Naive thymus-derived CD8-positive, alpha-beta T cell (primary cell): ENCODE results near the gene CLDN4. TPM values are rescaled to one million over a fixed set of nuclear protein-coding genes. Genes with fewer than 3 reads are reported as not detected.
A peak's percentile ranks its signal among the peaks of the same experiment; 100 is the strongest.
"Not testable (repeated sequence)": the region's sequence is repeated elsewhere in the genome, so short reads cannot be mapped to it uniquely, and the experiment has no call there.

Source experiments
- ATAC-seq, 2 donors: fragments of 150-1000 bp; cut with Tn5 transposase in 1 of 2; sonication (Bioruptor Pico), chemical (Tn5 transposase) in 1 of 2; 1 replicate in 1 of 2; 2 replicates in 1 of 2; pipeline ENCODE4 v1.10.0; 2021; ENCODE audit warnings: mild to moderate bottlenecking in 2 of 2, moderate library complexity in 2 of 2
- POLR2A ChIA-PET: fragments of 350-600 bp; sonication (Branson Sonifier 250); formaldehyde crosslinking; loops from one replicate; lab custom pipeline; 2021; ENCODE audit warnings: antibody characterized with exemption; lab: Charles Lee
- DNase-seq, 10 donors: peaks; one replicate each; pipeline versions ENCODE4 v3.0.0 to v3.0.0-alpha.2; 2020 to 2022
- H3K27ac Mint-ChIP-seq, 10 donors: one replicate each; pipeline ENCODE4 v1.8.0; 2020 to 2022; ENCODE audit warnings: mild to moderate bottlenecking in 10 of 10, mixed read lengths in 10 of 10, moderate library complexity in 4 of 10, inconsistent platforms in 1 of 10
- H3K27me3 Mint-ChIP-seq, 5 donors: one replicate each; pipeline ENCODE4 v1.8.0; 2021 to 2022; ENCODE audit warnings: mixed read lengths in 5 of 5
- H3K36me3 Mint-ChIP-seq, 3 donors: one replicate each; pipeline ENCODE4 v1.8.0; 2020 to 2022; ENCODE audit warnings: mixed read lengths in 3 of 3, mild to moderate bottlenecking in 2 of 3, inconsistent platforms in 1 of 3
- H3K4me1 Mint-ChIP-seq, 4 donors: one replicate each; pipeline ENCODE4 v1.8.0; 2021 to 2022; ENCODE audit warnings: mixed read lengths in 4 of 4
- H3K4me3 Mint-ChIP-seq, 10 donors: one replicate each; pipeline ENCODE4 v1.8.0; 2020 to 2022; ENCODE audit warnings: mild to moderate bottlenecking in 10 of 10, mixed read lengths in 10 of 10, moderate library complexity in 6 of 10, inconsistent platforms in 1 of 10
- H3K9me3 Mint-ChIP-seq, 9 donors: one replicate each; pipeline ENCODE4 v1.8.0; 2020 to 2022; ENCODE audit warnings: mixed read lengths in 9 of 9, mild to moderate bottlenecking in 3 of 9, inconsistent platforms in 1 of 9, moderate library complexity in 1 of 9
- polyA plus RNA-seq, 3 donors: library from polyadenylated mRNA; unstranded; fragments of 300-500 nt; fragmentation: Illumina TruSeq; gene quantifications; one replicate each; pipeline ENCODE4 v1.2.3, GENCODE V29; 2021
- total RNA-seq, 8 experiments: library from RNA in 2 of 8; stranded (reverse) in 2 of 8; gene quantifications; one replicate each; pipeline ENCODE4 v1.2.3 and lab custom pipeline; 2021 to 2026

Gene CLDN4, protein sequence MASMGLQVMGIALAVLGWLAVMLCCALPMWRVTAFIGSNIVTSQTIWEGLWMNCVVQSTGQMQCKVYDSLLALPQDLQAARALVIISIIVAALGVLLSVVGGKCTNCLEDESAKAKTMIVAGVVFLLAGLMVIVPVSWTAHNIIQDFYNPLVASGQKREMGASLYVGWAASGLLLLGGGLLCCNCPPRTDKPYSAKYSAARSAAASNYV
- under 1 TPM in 1 of 2 experiments, not detected in 1; 0.36 TPM for total RNA-seq
- polyA plus RNA-seq, result under 1 TPM in 1 of 3 donors, not detected in 2; 0.04 TPM
- 0 to 1.5 (median 0.07) reads per million in 6 experiments for total RNA-seq (lab: John Stamatoyannopoulos, UW)

- peaks cover 19 to 38% (median 29%) of the 10 kb centered on the region in 4 donors for H3K4me1 Mint-ChIP-seq
- POLR2A ChIA-PET, result no interaction called here
- peaks cover 0 to 37% (median 3%) of the 10 kb centered on the region in 5 donors for H3K27me3 Mint-ChIP-seq
- H3K27ac Mint-ChIP-seq, result peak within 1 kb of the TSS in 2 of 10 donors; percentile 7 to 46
- H3K36me3 Mint-ChIP-seq, result no peaks in the 10 kb centered on the region
- DNase-seq (no peak), ATAC-seq (no peak)
- H3K4me3 Mint-ChIP-seq, result peak within 1 kb of the TSS in 4 of 10 donors; percentile 12 to 37 (median 21)
- H3K9me3 Mint-ChIP-seq, result peaks cover 0 to 2% (median 0%) of the 10 kb centered on the region in 9 donors
These were observed at the start of gene CLDN4 for GRCh38 chr7:73830681-73831583. TSS of gene CLDN4 (plus strand) at chr7:73830996. CDS start at chr7:73831202, 206 bp downstream.

- no peak for ATAC-seq
- Mint-ChIP-seq H3K36me3 (peaks cover 0 to 4% (median 0%) of the 10 kb centered on the region in 3 donors), H3K4me3 (no peak overlapping the region), H3K27ac (peak overlapping the region in 1 of 10 donors; percentile 13), H3K4me1 (no peaks in the 10 kb centered on the region), H3K9me3 (peaks cover 0 to 16% (median 4%) of the 10 kb centered on the region in 9 donors), H3K27me3 (peaks cover 0 to 4% (median 1%) of the 10 kb centered on the region in 5 donors)
- DNase-seq, result no peak
- POLR2A ChIA-PET, result no interaction called here
These were observed 44.2 kb upstream of the CLDN4 start for GRCh38 chr7:73786588-73786987.

DNA sequence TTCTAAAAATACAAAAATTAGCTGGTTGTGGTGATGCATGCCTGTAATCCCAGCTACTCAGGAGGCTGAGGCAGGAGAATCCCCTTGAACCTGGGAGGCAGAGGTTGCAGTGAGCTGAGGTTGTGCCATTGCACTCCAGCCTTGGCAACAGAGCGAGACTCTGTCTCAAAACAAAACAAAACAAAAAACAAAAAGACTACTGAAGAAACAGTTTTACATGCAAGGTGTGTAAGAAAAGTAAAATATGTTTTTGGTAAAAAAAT lies 43.1 kb upstream of the CLDN4 start:
- H3K4me3 Mint-ChIP-seq, H3K4me1 Mint-ChIP-seq, H3K36me3 Mint-ChIP-seq, ATAC-seq, DNase-seq, H3K27ac Mint-ChIP-seq, POLR2A ChIA-PET, H3K27me3 Mint-ChIP-seq: not testable (repeated sequence)
- H3K9me3 Mint-ChIP-seq, result peaks cover 0 to 16% (median 4%) of the 10 kb centered on the region in 9 donors

- H3K9me3 Mint-ChIP-seq, result peaks cover 0 to 16% (median 4%) of the 10 kb centered on the region in 9 donors
- DNase-seq, result no peak
- POLR2A ChIA-PET, result no interaction called here
- H3K27ac Mint-ChIP-seq, result no peak overlapping the region
- H3K27me3 Mint-ChIP-seq, result peaks cover 0 to 9% (median 5%) of the 10 kb centered on the region in 5 donors
- peaks cover 0 to 4% (median 0%) of the 10 kb centered on the region in 3 donors for H3K36me3 Mint-ChIP-seq
- ATAC-seq, result no peak
- H3K4me1 Mint-ChIP-seq, result no peaks in the 10 kb centered on the region
- no peak overlapping the region for H3K4me3 Mint-ChIP-seq
These were observed 41.7 kb upstream of the CLDN4 start for GRCh38 chr7:73789051-73789450.

- POLR2A ChIA-PET, DNase-seq, H3K4me3 Mint-ChIP-seq, H3K4me1 Mint-ChIP-seq, ATAC-seq, H3K36me3 Mint-ChIP-seq, H3K27ac Mint-ChIP-seq: not testable (repeated sequence)
- Mint-ChIP-seq H3K9me3 (peaks cover 0 to 16% (median 4%) of the 10 kb centered on the region in 9 donors), H3K27me3 (peaks cover 0 to 13% (median 7%) of the 10 kb centered on the region in 5 donors)
These were observed 39.6 kb upstream of the CLDN4 start for GRCh38 chr7:73791170-73791690.

DNA sequence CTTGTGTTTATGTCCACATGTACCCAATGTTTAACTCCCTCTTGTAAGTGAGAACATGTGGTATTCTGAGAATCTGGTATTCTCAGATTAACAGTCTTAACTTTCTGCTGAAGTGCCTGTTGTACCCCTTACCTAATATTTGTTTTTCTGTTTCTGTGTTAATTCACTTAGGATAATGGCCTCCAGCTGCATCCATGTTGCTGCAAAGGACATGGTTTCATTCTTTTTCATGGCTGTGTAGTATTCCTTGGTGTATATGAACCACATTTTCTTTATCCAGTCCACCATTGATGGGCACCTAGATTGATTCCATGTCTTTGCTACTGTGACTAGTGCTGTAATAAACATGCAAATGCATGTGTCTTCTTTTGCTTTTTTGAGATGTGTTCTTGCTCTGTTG lies 35.6 kb upstream of the CLDN4 start:
- H3K4me3 Mint-ChIP-seq, H3K27ac Mint-ChIP-seq, H3K36me3 Mint-ChIP-seq, POLR2A ChIA-PET, H3K4me1 Mint-ChIP-seq, ATAC-seq, H3K9me3 Mint-ChIP-seq, DNase-seq: not testable (repeated sequence)
- peaks cover 0 to 19% (median 7%) of the 10 kb centered on the region in 5 donors for H3K27me3 Mint-ChIP-seq

- H3K36me3 Mint-ChIP-seq, POLR2A ChIA-PET, H3K4me3 Mint-ChIP-seq, DNase-seq, H3K27ac Mint-ChIP-seq, ATAC-seq, H3K4me1 Mint-ChIP-seq, H3K9me3 Mint-ChIP-seq: not testable (repeated sequence)
- H3K27me3 Mint-ChIP-seq, result peaks cover 0 to 19% (median 8%) of the 10 kb centered on the region in 5 donors
These were observed 34.1 kb upstream of the CLDN4 start for GRCh38 chr7:73796656-73797055.

GRCh38 chr7:73797176-73797575 lies 33.6 kb upstream of the CLDN4 start:
- DNase-seq, POLR2A ChIA-PET, H3K4me1 Mint-ChIP-seq, H3K27ac Mint-ChIP-seq, H3K36me3 Mint-ChIP-seq, ATAC-seq, H3K4me3 Mint-ChIP-seq, H3K9me3 Mint-ChIP-seq: not testable (repeated sequence)
- H3K27me3 Mint-ChIP-seq, result peaks cover 0 to 16% (median 4%) of the 10 kb centered on the region in 5 donors

- H3K27ac Mint-ChIP-seq, result no peak overlapping the region
- H3K9me3 Mint-ChIP-seq, result peaks cover 0 to 2% (median 0%) of the 10 kb centered on the region in 9 donors
- H3K4me1 Mint-ChIP-seq, result no peaks in the 10 kb centered on the region
- H3K36me3 Mint-ChIP-seq, result no peaks in the 10 kb centered on the region
- ATAC-seq (no peak), DNase-seq (no peak)
- H3K27me3 Mint-ChIP-seq, result peaks cover 0 to 14% (median 2%) of the 10 kb centered on the region in 5 donors
- no peak overlapping the region for H3K4me3 Mint-ChIP-seq
- POLR2A ChIA-PET, result no interaction called here
These were observed 31.3 kb upstream of the CLDN4 start for GRCh38 chr7:73799282-73800141.

DNA sequence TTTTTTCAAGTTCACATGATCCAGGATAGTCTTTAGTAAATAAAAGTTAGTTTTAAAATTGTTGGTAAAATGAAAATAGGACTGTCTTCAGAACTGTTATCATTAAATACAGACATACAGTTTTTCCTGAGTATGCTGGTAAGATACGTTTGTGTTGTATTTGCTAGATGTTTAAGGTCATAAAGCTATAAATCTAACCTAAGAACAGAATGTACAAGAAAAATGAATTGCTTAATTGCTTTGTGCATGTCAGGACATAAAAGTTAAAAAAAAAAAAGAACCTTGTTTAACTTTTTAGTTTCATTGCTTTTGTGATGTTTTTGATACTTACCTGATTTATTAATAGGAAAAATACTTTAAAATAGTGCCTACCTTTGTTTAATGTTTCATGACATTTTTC lies 29.2 kb upstream of the CLDN4 start:
- POLR2A ChIA-PET, result no interaction called here

GRCh38 chr7:73802459-73802858 lies 28.3 kb upstream of the CLDN4 start:
- POLR2A ChIA-PET, result no interaction called here
- no peak for ATAC-seq
- H3K27ac Mint-ChIP-seq, result no peak overlapping the region
- DNase-seq, result no peak
- peaks cover 0 to 8% (median 5%) of the 10 kb centered on the region in 5 donors for H3K27me3 Mint-ChIP-seq
- H3K36me3 Mint-ChIP-seq, result no peaks in the 10 kb centered on the region
- no peak overlapping the region for H3K4me3 Mint-ChIP-seq
- no peaks in the 10 kb centered on the region for H3K9me3 Mint-ChIP-seq
- no peaks in the 10 kb centered on the region for H3K4me1 Mint-ChIP-seq

More for the DNA sequence above, 29.2 kb upstream of the CLDN4 start:
- Mint-ChIP-seq H3K27ac (no peak overlapping the region), H3K9me3 (no peaks in the 10 kb centered on the region), H3K36me3 (no peaks in the 10 kb centered on the region), H3K27me3 (peaks cover 0 to 8% (median 5%) of the 10 kb centered on the region in 5 donors), H3K4me3 (no peak overlapping the region), H3K4me1 (no peaks in the 10 kb centered on the region)
- no peak for DNase-seq
- no peak for ATAC-seq

GRCh38 chr7:73809467-73809951 lies 21.3 kb upstream of the CLDN4 start:
- no peak overlapping the region for H3K27ac Mint-ChIP-seq
- peaks cover 0 to 2% (median 0%) of the 10 kb centered on the region in 4 donors for H3K4me1 Mint-ChIP-seq
- DNase-seq (no peak), ATAC-seq (no peak)
- peaks cover 0 to 14% (median 9%) of the 10 kb centered on the region in 5 donors for H3K27me3 Mint-ChIP-seq
- H3K4me3 Mint-ChIP-seq, result no peak overlapping the region
- H3K9me3 Mint-ChIP-seq, result peaks cover 0 to 13% (median 4%) of the 10 kb centered on the region in 9 donors
- H3K36me3 Mint-ChIP-seq, result peaks cover 0 to 9% (median 0%) of the 10 kb centered on the region in 3 donors
- POLR2A ChIA-PET, result no interaction called here
